Subcutaneous adipose tissue (tissue), 4 donors: ENCODE measurements around the gene LRP1B. TPM values are rescaled to one million over a fixed set of nuclear protein-coding genes. Genes with fewer than 3 reads are reported as not detected.

Experiments
- total RNA-seq, 4 donors: library from RNA; depleted of rRNA; stranded (reverse); fragments of >200 nt; gene quantifications; one replicate each; pipeline ENCODE4 v1.1.0, GENCODE V29; 2016
- TF ChIP-seq, protein P1 (sequence below): fragments of 450-650 bp; IDR thresholded peaks from one replicate; pipeline ENCODE4 v1.5.1; 2016; ENCODE audit warnings: low read depth, mild to moderate bottlenecking, control low read depth, antibody characterized with exemption, moderate library complexity

The LRP1B gene
- total RNA-seq, 4 donors from 2014 or later: 4.2 to 50.2 (median 14.7) TPM

GRCh38 chr2:141341444-141341843 is 789.4 kb downstream of the LRP1B start:
- TF ChIP-seq, protein P1, sequence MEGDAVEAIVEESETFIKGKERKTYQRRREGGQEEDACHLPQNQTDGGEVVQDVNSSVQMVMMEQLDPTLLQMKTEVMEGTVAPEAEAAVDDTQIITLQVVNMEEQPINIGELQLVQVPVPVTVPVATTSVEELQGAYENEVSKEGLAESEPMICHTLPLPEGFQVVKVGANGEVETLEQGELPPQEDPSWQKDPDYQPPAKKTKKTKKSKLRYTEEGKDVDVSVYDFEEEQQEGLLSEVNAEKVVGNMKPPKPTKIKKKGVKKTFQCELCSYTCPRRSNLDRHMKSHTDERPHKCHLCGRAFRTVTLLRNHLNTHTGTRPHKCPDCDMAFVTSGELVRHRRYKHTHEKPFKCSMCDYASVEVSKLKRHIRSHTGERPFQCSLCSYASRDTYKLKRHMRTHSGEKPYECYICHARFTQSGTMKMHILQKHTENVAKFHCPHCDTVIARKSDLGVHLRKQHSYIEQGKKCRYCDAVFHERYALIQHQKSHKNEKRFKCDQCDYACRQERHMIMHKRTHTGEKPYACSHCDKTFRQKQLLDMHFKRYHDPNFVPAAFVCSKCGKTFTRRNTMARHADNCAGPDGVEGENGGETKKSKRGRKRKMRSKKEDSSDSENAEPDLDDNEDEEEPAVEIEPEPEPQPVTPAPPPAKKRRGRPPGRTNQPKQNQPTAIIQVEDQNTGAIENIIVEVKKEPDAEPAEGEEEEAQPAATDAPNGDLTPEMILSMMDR: no peak

GRCh38 chr2:141331127-141331526 is 799.7 kb downstream of the LRP1B start:
- TF ChIP-seq, protein P1: no peak

GRCh38 chr2:141329964-141330363 is 800.9 kb downstream of the LRP1B start:
- TF ChIP-seq, protein P1: no peak

- TF ChIP-seq, protein P1: no peak
These were observed 807.2 kb downstream of the LRP1B start for GRCh38 chr2:141323571-141323970.

GRCh38 chr2:141317986-141318385 is 812.8 kb downstream of the LRP1B start:
- TF ChIP-seq, protein P1: no peak

- TF ChIP-seq, protein P1: no peak
These were observed 814.2 kb downstream of the LRP1B start for GRCh38 chr2:141316606-141317005.

GRCh38 chr2:141316103-141316502 is 814.7 kb downstream of the LRP1B start:
- TF ChIP-seq, protein P1: no peak

DNA sequence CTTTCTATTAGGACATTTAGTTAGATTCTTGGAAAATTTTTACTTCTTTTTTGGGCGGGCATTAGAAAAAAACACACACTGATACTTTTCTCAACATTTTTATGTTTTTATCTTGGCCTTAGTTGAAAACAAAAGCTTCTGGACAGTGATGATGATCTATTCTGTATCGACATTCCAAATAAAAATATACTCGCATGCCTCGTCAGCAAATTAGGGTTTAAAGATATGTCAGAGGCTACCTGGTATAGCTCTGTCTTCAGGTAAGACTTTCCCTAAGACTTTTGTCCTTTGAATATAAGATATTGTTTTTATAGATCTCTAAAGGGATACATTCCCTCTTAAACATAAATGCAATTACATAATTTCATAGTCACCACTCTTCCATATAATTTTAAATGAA is 816.8 kb downstream of the LRP1B start:
- TF ChIP-seq, protein P1: no peak
